Progenitor cell of endocrine pancreas (in vitro differentiated cells): ENCODE measurements around the gene CAMK1D. TPM values are rescaled to one million over a fixed set of nuclear protein-coding genes. Genes with fewer than 3 reads are reported as not detected.

Experiments used
- DNase-seq: peaks from one replicate; pipeline ENCODE4 v3.0.0; 2021; ENCODE audit warnings: low spot score; ENCODE audit not compliant: unreplicated experiment
- H3K27ac Mint-ChIP-seq: 2 replicates; pipeline ENCODE4 v1.8.0; 2021; ENCODE audit warnings: mild to moderate bottlenecking, moderate library complexity, mixed read lengths
- H3K27me3 Mint-ChIP-seq: 2 replicates; pipeline ENCODE4 v1.8.0; 2021; ENCODE audit warnings: mixed read lengths
- H3K36me3 Mint-ChIP-seq: 2 replicates; pipeline ENCODE4 v1.8.0; 2022; ENCODE audit warnings: mixed read lengths; ENCODE audit not compliant: insufficient read depth
- H3K4me1 Mint-ChIP-seq: 2 replicates; pipeline ENCODE4 v1.8.0; 2021; ENCODE audit warnings: low read depth, mixed read lengths
- H3K4me3 Mint-ChIP-seq: 2 replicates; pipeline ENCODE4 v1.8.0; 2021; ENCODE audit warnings: low read depth, mild to moderate bottlenecking, moderate library complexity, mixed read lengths
- H3K9me3 Mint-ChIP-seq: 2 replicates; pipeline ENCODE4 v1.8.0; 2021; ENCODE audit warnings: low read depth, mixed read lengths
- CTCF ChIP-seq: fragments of 200-600 bp; sonication (generic); IDR thresholded peaks from one replicate; pipeline ENCODE4 v1.5.0; 2021; ENCODE audit warnings: antibody characterized with exemption, mild to moderate bottlenecking; ENCODE audit not compliant: unreplicated experiment
- total RNA-seq: library from RNA; stranded (reverse); gene quantifications from 2 replicates; pipeline ENCODE4 v1.2.1, GENCODE V29; 2021

The CAMK1D gene
- total RNA-seq, 1 donor from 2014 or later: 10.8 TPM

GRCh38 chr10:12487366-12487765 lies 138.0 kb downstream of the CAMK1D start:
- H3K27ac Mint-ChIP-seq: no peak overlapping the region
- no peaks in the 10 kb centered on the region for H3K36me3 Mint-ChIP-seq
- H3K4me3 Mint-ChIP-seq: no peak overlapping the region
- no peaks in the 10 kb centered on the region for H3K9me3 Mint-ChIP-seq
- peaks cover 17% of the 10 kb centered on the region for H3K4me1 Mint-ChIP-seq
- TF ChIP-seq CTCF: no peak
- no peak for DNase-seq
- peaks cover 17% of the 10 kb centered on the region for H3K27me3 Mint-ChIP-seq

DNA sequence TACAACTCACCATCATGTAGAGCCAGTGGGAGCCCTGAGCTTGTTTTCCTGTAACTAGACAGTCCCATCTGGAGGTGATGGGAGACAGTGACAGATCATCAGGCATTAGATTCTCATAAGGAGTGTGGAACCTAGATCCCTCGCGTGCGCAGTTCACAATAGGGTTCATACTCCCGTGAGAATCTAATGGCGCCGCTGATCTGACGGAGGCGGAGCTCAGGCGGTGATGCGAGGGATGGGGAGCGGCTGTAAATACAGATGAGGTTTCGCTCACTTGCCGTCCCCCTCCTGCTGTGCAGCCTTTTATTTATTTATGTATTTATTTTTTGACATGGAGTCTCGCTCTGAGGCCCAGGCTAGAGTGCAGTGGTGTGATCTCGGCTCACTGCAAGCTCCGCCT lies 139.3 kb downstream of the CAMK1D start:
- no peak for TF ChIP-seq CTCF
- H3K4me3 Mint-ChIP-seq: no peak overlapping the region

DNA sequence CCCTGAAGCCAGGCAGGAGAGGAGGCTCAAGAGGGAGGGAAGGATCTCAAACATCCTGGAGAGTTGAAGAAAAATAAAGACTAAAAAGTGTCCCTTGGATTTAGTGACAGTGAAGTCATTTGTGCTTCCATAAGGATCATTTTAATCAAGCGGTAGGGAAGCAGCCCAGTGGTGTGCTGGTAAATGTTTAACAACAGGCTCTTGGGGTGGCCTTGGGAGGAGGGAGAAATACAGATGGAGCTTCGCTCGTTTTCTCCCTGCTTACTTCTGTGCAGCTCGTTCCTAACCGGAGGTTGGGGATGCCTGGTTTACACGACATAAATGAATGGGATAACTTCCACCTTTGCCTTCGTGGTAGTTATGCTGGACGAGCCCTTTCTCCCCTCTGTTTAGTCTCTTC lies 140.0 kb downstream of the CAMK1D start:
- Mint-ChIP-seq H3K27ac (no peak overlapping the region), H3K27me3 (peaks cover 11% of the 10 kb centered on the region), H3K4me1 (peaks cover 19% of the 10 kb centered on the region), H3K9me3 (no peaks in the 10 kb centered on the region), H3K36me3 (no peaks in the 10 kb centered on the region), H3K4me3 (no peak overlapping the region)
- no peak for DNase-seq
- TF ChIP-seq CTCF: no peak

More for the DNA sequence above, 139.3 kb downstream of the CAMK1D start:
- no peaks in the 10 kb centered on the region for H3K36me3 Mint-ChIP-seq
- H3K4me1 Mint-ChIP-seq: peaks cover 19% of the 10 kb centered on the region
- peaks cover 13% of the 10 kb centered on the region for H3K27me3 Mint-ChIP-seq
- H3K27ac Mint-ChIP-seq: no peak overlapping the region
- DNase-seq: no peak
- no peaks in the 10 kb centered on the region for H3K9me3 Mint-ChIP-seq

GRCh38 chr10:12489806-12490205 lies 140.5 kb downstream of the CAMK1D start:
- Mint-ChIP-seq H3K27ac (no peak overlapping the region), H3K27me3 (peaks cover 11% of the 10 kb centered on the region), H3K4me1 (peaks cover 19% of the 10 kb centered on the region), H3K9me3 (no peaks in the 10 kb centered on the region), H3K36me3 (no peaks in the 10 kb centered on the region), H3K4me3 (no peak overlapping the region)
- no peak for DNase-seq
- no peak for TF ChIP-seq CTCF

GRCh38 chr10:12490963-12491362 lies 141.6 kb downstream of the CAMK1D start:
- DNase-seq: no peak
- no peak overlapping the region for H3K4me3 Mint-ChIP-seq
- H3K36me3 Mint-ChIP-seq: no peaks in the 10 kb centered on the region
- peaks cover 11% of the 10 kb centered on the region for H3K4me1 Mint-ChIP-seq
- H3K9me3 Mint-ChIP-seq: no peaks in the 10 kb centered on the region
- no peak overlapping the region for H3K27ac Mint-ChIP-seq
- no peak for TF ChIP-seq CTCF
- peaks cover 11% of the 10 kb centered on the region for H3K27me3 Mint-ChIP-seq
